ENCODE measurements around the gene PITPNM2.

DNA sequence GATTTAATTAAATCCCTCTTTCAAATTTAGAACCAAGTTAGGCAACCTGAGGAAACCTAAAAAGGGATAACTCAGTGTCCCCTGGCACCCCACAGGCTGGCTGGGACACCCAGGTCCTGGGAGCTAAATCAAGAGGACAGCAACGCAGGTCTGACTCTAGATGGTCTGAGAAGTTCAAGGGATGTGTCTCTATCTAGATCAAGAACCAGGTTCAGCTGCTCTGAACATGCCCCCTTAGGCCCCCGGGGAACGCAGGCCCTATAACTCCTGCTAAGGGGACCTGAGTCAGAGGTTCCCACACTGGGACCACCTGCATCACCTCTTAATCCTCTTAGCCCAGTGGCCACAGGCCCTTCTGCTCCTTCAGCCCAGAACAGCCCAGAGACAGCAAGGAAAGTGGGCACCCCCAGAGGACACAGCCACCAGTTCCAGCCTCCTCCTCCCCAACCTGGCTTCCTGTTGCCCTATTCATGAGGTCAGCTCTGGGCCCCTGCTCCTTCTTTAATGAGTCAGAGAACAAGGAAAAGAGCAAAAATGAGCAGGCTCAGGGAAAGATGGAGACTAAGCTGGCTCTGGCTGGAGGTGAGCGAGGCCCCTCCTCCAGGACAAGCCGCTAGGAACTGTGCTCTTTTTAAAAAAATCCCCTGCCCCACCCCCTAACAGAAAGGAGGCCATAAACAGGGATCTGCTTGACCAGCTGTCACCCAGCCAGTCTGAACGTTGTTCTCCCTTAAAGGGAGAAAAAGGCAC is 10.8 kb downstream of the PITPNM2 start:
- TF ChIP-seq, protein P1, sequence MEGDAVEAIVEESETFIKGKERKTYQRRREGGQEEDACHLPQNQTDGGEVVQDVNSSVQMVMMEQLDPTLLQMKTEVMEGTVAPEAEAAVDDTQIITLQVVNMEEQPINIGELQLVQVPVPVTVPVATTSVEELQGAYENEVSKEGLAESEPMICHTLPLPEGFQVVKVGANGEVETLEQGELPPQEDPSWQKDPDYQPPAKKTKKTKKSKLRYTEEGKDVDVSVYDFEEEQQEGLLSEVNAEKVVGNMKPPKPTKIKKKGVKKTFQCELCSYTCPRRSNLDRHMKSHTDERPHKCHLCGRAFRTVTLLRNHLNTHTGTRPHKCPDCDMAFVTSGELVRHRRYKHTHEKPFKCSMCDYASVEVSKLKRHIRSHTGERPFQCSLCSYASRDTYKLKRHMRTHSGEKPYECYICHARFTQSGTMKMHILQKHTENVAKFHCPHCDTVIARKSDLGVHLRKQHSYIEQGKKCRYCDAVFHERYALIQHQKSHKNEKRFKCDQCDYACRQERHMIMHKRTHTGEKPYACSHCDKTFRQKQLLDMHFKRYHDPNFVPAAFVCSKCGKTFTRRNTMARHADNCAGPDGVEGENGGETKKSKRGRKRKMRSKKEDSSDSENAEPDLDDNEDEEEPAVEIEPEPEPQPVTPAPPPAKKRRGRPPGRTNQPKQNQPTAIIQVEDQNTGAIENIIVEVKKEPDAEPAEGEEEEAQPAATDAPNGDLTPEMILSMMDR (IDR thresholded peaks at IDR 0.05) = no peak
- TF ChIP-seq POLR2AphosphoS5 (IDR thresholded peaks at IDR 0.05) = peak in 1 of 3 donors; percentile 29
